GM21515 (cell line): Measurements from ENCODE around the gene BTBD7.
A peak's percentile ranks its signal among the peaks of the same experiment; 100 is the strongest.
"Not testable (repeated sequence)": the region's sequence is repeated elsewhere in the genome, so short reads cannot be mapped to it uniquely, and the experiment has no call there.

Source experiments
- ATAC-seq: cut with Tn5 transposase; IDR thresholded peaks from one replicate; pipeline ENCODE4 v1.9.1; 2021; ENCODE audit not compliant: unreplicated experiment

BTBD7 gene

DNA sequence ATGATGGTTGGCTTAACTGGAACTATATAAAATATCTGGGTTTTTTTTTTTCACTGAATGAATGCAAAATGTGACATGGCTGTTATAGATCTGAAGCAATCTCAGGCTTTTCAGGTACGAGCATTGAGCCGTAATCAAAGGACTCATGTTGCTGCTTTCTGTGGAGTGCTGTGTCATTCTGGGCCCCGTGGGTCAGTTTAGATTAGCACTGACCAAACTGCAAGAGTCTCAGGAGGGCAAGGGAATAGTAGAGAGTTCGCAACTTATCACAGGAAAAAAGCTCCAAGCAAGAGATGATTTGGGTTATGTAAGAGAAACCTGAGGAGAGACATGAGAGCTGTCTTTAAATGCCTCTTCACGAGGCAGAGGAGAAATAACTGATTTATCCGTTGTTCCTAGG, 66.7 kb downstream of the BTBD7 start:
- no peak for ATAC-seq

GRCh38 chr14:93263416-93263815, 69.4 kb downstream of the BTBD7 start:
- ATAC-seq, result no peak

- ATAC-seq, result no peak
Observed at GRCh38 chr14:93262446-93262845, 70.4 kb downstream of the BTBD7 start.

DNA sequence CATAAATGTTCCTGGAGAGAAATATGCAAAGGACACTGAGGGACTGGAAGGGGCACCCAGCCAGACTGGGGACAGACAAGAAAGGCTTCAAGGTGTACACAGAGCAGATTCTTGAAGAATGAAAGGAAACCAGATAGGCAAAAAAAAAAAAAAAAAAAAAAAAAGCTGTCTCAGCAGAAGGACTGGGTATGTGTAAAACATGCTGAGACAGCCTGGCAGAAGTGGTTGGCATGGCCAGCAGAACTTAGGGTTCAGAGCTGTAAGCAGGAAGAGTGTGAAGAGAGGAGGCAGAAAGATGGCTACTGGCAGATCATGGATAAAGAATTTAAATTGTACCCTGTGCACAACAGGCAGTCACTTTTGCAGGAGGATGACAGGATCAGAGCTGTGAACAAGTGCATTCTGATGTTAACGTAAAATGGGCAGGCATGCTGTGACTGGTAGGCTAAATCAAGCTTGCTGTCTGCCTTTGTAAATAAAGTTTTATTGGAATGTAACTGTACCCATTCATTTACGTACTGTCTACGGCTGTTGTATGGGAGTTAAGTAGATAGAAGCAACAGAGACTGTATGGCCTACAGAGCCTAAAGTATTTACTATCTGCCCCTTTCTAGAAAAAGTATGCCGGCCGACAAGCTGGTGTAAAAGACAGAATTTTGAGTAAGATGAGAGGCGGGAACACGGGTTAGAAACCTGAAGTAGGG, 83.6 kb downstream of the BTBD7 start:
- ATAC-seq, result no peak

DNA sequence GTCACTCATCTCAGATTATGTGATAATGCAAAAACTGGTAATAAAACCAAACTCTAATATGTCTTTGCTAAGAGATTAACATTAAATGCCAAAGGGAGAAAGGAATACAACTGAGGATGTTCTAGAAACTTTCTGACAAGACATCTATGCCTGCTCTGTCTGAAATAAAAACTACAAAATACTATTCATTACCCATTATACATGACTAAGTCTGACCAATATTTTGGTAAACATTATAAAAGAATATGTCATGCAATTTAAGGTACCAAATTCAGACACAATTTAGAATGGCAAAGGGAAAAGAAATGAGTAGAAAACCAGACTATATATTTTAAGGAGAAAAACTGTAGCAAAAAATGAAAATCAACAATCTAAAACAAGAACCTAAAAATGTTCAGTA, 86.3 kb downstream of the BTBD7 start:
- ATAC-seq, result no peak

GRCh38 chr14:93245764-93246420, 86.9 kb downstream of the BTBD7 start:
- ATAC-seq, result no peak

DNA sequence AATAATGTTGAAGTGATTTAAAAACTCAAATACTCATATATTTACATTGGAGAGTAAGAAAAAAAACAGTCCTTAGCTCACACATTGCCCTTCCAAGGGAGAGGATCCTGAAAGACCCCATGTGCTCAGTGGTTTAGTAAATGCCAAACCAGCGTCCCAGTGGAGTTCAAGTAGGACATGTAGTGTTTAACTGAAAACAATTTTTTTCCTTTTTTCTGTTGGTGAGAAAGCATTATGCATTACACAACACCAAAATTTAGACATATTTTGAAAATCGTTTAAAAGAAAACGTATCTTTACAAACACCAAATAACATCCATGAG, 92.2 kb downstream of the BTBD7 start:
- no peak for ATAC-seq

GRCh38 chr14:93239869-93240677, 92.8 kb downstream of the BTBD7 start:
- no peak for ATAC-seq

DNA sequence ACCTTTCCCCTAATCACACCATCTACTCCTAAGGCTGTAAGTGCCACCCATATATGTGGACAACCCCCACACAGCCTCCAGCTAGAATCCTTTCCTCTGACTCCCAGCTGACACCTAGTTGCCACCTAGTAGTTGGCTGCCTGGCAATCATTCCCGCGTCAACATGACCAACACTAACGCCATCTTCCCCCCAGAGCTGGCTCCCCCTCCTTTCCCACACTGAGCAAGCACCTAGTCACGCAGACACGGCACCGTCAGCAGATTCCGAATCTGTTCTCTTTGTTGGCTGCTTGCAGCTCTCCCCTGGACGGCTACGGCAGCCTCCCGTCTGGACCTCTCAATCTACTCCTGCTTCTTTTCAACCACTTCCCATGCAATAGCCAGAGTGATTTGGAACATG, 98.0 kb downstream of the BTBD7 start:
- ATAC-seq, result no peak

DNA sequence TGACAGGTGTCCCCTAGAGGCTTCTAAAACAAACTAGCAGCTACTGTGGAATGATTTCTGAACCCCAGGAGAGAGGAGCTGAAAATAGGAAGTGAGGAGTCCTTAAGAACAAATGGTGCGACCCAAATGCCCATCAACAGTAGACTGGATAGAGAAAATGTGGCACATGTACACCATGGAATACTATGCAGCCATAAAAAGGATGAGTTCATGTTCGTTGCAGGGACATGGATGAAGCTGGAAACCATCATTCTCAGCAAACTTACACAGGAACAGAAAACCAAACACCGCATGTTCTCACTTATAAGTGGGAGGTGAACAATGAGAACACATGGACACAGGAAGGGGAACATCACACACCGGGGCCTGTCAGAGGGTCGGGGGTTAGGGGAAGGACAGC, 99.8 kb downstream of the BTBD7 start:
- ATAC-seq, result not testable (repeated sequence)

DNA sequence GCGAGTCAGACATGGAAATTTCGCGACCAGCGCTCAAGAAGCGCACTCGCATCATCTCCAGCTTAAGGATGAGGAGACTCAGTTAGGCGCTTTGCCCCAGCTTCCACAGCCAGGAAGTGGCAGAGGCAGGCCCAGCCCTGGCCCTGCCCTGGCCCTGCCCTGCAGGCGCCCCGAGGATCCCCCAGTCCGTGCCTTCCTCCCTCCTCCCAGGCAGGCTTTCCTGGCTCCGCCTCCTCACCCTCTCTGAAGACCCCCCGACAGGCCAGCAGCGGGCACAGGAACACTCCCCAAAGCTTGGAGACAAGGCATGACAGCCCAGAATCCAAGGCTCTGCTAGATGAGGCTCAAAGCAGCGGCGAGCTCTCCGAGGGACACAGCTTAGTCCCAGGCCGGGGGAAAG, 100.7 kb downstream of the BTBD7 start:
- no peak for ATAC-seq

- no peak for ATAC-seq
Observed at GRCh38 chr14:93231129-93231979, 101.5 kb downstream of the BTBD7 start.

GRCh38 chr14:93230539-93230938, 102.3 kb downstream of the BTBD7 start:
- no peak for ATAC-seq

- no peak for ATAC-seq
Observed at GRCh38 chr14:93228550-93228949, 104.3 kb downstream of the BTBD7 start.

DNA sequence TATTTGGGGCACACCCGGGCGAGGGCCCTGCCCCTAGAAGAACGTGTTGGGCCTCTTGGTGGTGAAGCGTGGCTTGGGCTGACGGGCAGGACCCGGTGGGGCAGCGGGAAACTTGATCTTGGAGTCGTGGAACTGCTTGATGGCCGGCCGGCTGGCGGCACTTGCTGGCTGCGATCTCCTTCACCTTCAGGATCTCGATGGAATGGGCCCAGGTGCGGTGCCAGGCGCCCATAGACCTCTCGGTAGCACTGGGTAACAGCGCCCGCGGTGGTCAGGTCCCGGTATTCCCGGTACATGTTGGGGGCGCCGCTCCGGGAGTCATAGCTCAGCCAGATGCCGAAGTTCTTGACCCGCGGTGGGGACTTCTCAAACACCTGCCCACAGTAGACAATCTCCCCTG, 109.3 kb downstream of the BTBD7 start:
- ATAC-seq, result no peak

DNA sequence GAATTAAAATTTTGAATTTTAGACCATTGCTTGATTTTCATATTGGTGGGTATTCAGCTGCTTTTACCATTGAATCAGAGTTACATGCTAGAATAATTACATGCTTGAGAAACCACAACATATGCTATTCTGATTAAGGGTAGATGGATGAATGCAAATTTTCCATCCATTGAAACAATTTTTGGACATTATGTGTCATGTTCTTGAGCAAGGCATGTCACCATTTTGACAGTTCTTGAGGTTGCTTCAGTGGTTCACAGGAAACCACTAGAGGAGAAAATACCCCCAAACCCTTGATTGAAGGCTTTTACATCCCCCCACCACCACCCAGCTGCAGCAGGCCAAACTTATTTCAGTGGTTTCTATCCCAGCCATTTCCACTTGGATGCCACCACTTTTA, 112.3 kb downstream of the BTBD7 start:
- ATAC-seq, result no peak

- peak; percentile 72 for ATAC-seq
Observed at GRCh38 chr14:93219103-93219726, 113.6 kb downstream of the BTBD7 start.

GRCh38 chr14:93214598-93214997, 118.2 kb downstream of the BTBD7 start:
- ATAC-seq, result no peak

DNA sequence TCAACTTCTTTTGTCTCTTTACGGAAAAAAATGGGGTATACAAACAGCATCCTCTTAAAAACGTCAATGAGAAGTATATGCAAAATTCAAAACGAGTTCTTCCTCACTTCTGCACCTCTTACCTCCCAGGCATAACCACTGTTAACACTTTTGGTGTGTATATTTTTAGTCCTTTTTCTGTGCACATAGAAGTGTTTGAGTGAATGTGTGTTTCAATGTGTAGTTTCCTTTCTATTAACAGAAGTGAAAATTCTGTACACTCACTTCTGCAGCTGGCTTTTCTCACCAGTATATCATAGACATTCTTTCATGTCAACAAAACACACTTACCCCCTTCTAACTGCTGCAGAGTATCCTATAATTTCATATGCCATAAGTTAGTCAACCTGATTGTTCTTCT, 120.4 kb downstream of the BTBD7 start:
- peak; percentile 65 for ATAC-seq

DNA sequence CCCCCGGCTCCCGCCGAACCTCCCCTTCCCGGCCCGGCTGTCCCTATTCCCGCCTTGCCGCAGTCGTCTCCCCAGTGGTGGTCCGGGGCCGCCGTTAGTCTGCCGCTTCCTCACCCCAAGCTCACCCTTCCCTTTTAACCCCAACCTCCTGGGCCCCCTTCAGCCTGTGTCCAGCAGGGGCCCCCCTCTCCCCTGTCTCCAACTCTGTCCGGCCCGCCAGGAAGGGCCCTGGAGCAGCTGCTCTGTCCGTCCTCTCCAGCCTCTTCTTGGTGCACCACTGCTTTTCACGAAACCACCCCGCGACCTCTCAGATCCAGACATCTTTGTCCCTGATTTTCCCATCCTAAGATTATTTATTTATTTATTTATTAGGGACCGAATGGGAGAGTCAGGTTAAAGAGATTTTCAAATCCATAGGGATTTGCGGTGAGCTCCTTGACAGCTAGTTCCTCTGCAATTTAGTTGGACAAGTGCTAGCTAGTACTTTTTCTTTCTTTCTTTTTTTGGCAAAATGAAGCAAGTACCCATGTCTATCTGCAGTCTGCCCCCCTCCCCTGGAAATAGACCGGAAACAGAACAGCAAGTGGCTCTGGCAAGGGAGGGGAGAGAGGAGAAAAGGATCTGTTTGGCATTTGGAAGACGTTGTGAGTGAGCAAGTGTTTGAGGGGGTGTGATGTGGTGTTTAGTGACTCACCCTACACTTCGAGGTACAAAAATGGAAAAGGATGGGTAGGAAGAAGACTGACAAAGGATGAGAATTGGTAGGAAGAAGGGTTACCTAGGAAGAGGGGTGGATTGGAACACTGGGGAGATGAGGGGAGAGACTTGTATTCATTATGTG, 125.1 kb downstream of the BTBD7 start:
- ATAC-seq, result peak; percentile 45
